GM12878 (cell line): Measurements from ENCODE around the gene KTN1.

Source experiments
- MXI1 ChIP-seq: fragments of 150-350 bp; IDR thresholded peaks from 2 replicates; pipeline ENCODE4 v1.6.1; 2011; ENCODE audit warnings: low read depth, mild to moderate bottlenecking, inconsistent platforms, low read length, improper control_type of control experiment
- SRF ChIP-seq, 2 experiments: IDR thresholded peaks; 2 replicates each; pipeline ENCODE4 v1.6.1; 2011; ENCODE audit warnings: low read depth in 2 of 2, low read length in 2 of 2, mild to moderate bottlenecking in 1 of 2, moderate library complexity in 1 of 2

- TF ChIP-seq SRF (IDR thresholded peaks at IDR 0.05; ENCODE audit: low read depth in 2 of 2, low read length in 2 of 2) (no peak), MXI1 (no peak)
These were observed 25.0 kb downstream of the KTN1 start for GRCh38 chr14:55604900-55605418.
